Activated CD4-positive, alpha-beta T cell treated with anti-CD3 and anti-CD28 coated beads, Interleukin-10, Interleukin-2, amounts not matched to agents 100 ng/mL and 50 ng/mL, durations not matched to agents 16 hours and 8 hours (primary cell): Measurements from ENCODE around the gene PMPCB.
A peak's percentile ranks its signal among the peaks of the same experiment; 100 is the strongest.
"Not testable (repeated sequence)": the region's sequence is repeated elsewhere in the genome, so short reads cannot be mapped to it uniquely, and the experiment has no call there.

Source experiments
- DNase-seq: peaks from one replicate; pipeline ENCODE4 v3.0.0-alpha.2; 2020

PMPCB gene

GRCh38 chr7:103296901-103297836, at the start of gene PMPCB:
PMPCB (plus strand) TSS chr7:103297435; CDS start chr7:103297460, 25 bp downstream.
- DNase-seq: peak; percentile 96

- not testable (repeated sequence) for DNase-seq
Observed at GRCh38 chr7:103253699-103254506, 43.3 kb upstream of the PMPCB start.

GRCh38 chr7:103264054-103264453, 33.2 kb upstream of the PMPCB start:
- DNase-seq: not testable (repeated sequence)

- not testable (repeated sequence) for DNase-seq
Observed at GRCh38 chr7:103266229-103266628, 31.0 kb upstream of the PMPCB start.

- DNase-seq: not testable (repeated sequence)
Observed at GRCh38 chr7:103273374-103273773, 23.9 kb upstream of the PMPCB start.

- DNase-seq: not testable (repeated sequence)
Observed at GRCh38 chr7:103274867-103275266, 22.4 kb upstream of the PMPCB start.

GRCh38 chr7:103278195-103278594, 19.0 kb upstream of the PMPCB start:
- not testable (repeated sequence) for DNase-seq

- DNase-seq: peak; percentile 31
Observed at GRCh38 chr7:103279636-103279962, 17.6 kb upstream of the PMPCB start.

- DNase-seq: peak; percentile 90
Observed at GRCh38 chr7:103279963-103280802, 17.1 kb upstream of the PMPCB start.

GRCh38 chr7:103280803-103281155, 16.5 kb upstream of the PMPCB start:
- not testable (repeated sequence) for DNase-seq

- not testable (repeated sequence) for DNase-seq
Observed at GRCh38 chr7:103282802-103283427, 14.3 kb upstream of the PMPCB start.

GRCh38 chr7:103292122-103292521, 5.1 kb upstream of the PMPCB start:
- DNase-seq: no peak

GRCh38 chr7:103293526-103293925, 3.7 kb upstream of the PMPCB start:
- no peak for DNase-seq

GRCh38 chr7:103297837-103298179, 573 bp downstream of the PMPCB start:
- DNase-seq: no peak

GRCh38 chr7:103299660-103300059, 2.4 kb downstream of the PMPCB start:
- DNase-seq: no peak

GRCh38 chr7:103301441-103301840, 4.2 kb downstream of the PMPCB start:
- DNase-seq: no peak

- no peak for DNase-seq
Observed at GRCh38 chr7:103307503-103308231, 10.4 kb downstream of the PMPCB start.

GRCh38 chr7:103314852-103315251, 17.6 kb downstream of the PMPCB start:
- no peak for DNase-seq

- DNase-seq: no peak
Observed at GRCh38 chr7:103316380-103316941, 19.2 kb downstream of the PMPCB start.

GRCh38 chr7:103317009-103317408, 19.8 kb downstream of the PMPCB start:
- DNase-seq: no peak

- no peak for DNase-seq
Observed at GRCh38 chr7:103325744-103326143, 28.5 kb downstream of the PMPCB start.
